Thymus (tissue), 14 donors: ENCODE measurements around the gene CNR1. TPM values are rescaled to one million over a fixed set of nuclear protein-coding genes. Genes with fewer than 3 reads are reported as not detected.
"Not testable (repeated sequence)": the region's sequence is repeated elsewhere in the genome, so short reads cannot be mapped to it uniquely, and the experiment has no call there.

ENCODE experiments used
- DNase-seq, 9 donors: peaks; one replicate each; pipeline ENCODE4 v3.0.0-alpha.2; 2013; ENCODE audit warnings: low spot score in 9 of 9, low read depth in 6 of 9, missing footprints in 1 of 9
- H3K27ac ChIP-seq, 2 donors: one replicate each; pipeline ENCODE4 v1.5.1; 2013; ENCODE audit warnings: control low read depth in 1 of 2, low read depth in 1 of 2, low read length in 1 of 2, mild to moderate bottlenecking in 1 of 2, moderate library complexity in 1 of 2
- H3K27me3 ChIP-seq, 2 donors: one replicate each; pipeline ENCODE4 v1.5.1; 2013; ENCODE audit warnings: low read length in 1 of 2; ENCODE audit not compliant: control insufficient read depth in 2 of 2, insufficient read depth in 1 of 2
- H3K36me3 ChIP-seq, 2 donors: one replicate each; pipeline ENCODE4 v1.5.1; 2013; ENCODE audit warnings: low read length in 1 of 2, mild to moderate bottlenecking in 1 of 2, moderate library complexity in 1 of 2; ENCODE audit not compliant: control insufficient read depth in 2 of 2, insufficient read depth in 2 of 2
- H3K4me1 ChIP-seq, 2 donors: one replicate each; pipeline ENCODE4 v1.5.1; 2013; ENCODE audit warnings: low read length in 2 of 2; ENCODE audit not compliant: control insufficient read depth in 2 of 2, insufficient read depth in 2 of 2
- H3K4me3 ChIP-seq, 2 donors: one replicate each; pipeline ENCODE4 v1.5.1; 2013; ENCODE audit warnings: low read length in 2 of 2, control low read depth in 1 of 2, mild to moderate bottlenecking in 1 of 2
- H3K9me3 ChIP-seq, 2 donors: one replicate each; pipeline ENCODE4 v1.5.1; 2013; ENCODE audit warnings: low read length in 1 of 2, mild to moderate bottlenecking in 1 of 2; ENCODE audit not compliant: control insufficient read depth in 2 of 2, insufficient read depth in 1 of 2
- WGBS: extraction: QIAGEN DNeasy Blood & Tissue Kit; methylation state at CpG from one replicate; pipeline ENCODE4 v1.1.7; 2013; 5-methylcytosine and 5-hydroxymethylcytosine counted together
- long read RNA-seq, 10 donors: transcript quantifications; one replicate each; lab custom pipeline, GENCODE V29; 2026
- polyA plus RNA-seq: library from polyadenylated mRNA; stranded (reverse); fragments of 200-250 nt; gene quantifications from one replicate; pipeline ENCODE4 v1.2.3, GENCODE V29; 2013
- total RNA-seq: library from RNA; stranded (reverse); fragments of 120-200 nt; gene quantifications from one replicate; pipeline ENCODE4 v1.2.4, GENCODE V29; 2013
- donor health status: healthy.

The CNR1 gene
- 0.90 TPM for total RNA-seq
- polyA plus RNA-seq: 2.6 TPM
- long read RNA-seq, donor 1: 0 reads
- long read RNA-seq, donor 2: 0 reads
- long read RNA-seq, donor 3: 0 reads
- long read RNA-seq, donor 4: 0 reads
- long read RNA-seq, donor 5, partial matches to known transcripts: 0 of 1 reads
- long read RNA-seq, donor 5, other reads (novel, unspliced or antisense): 0 of 1 reads
- long read RNA-seq, donor 6: 0 reads
- long read RNA-seq, donor 7: 0 reads
- long read RNA-seq, donor 8, full-length matches to known transcripts: 2 of 2 reads
- long read RNA-seq, donor 8, partial matches to known transcripts: 0 of 2 reads
- long read RNA-seq, donor 8, other reads (novel, unspliced or antisense): 0 of 2 reads
- long read RNA-seq, donor 9, partial matches to known transcripts: 0 of 1 reads
- long read RNA-seq, donor 9, other reads (novel, unspliced or antisense): 0 of 1 reads
- long read RNA-seq, donor 10: 0 reads

- Histone ChIP-seq H3K27ac (peak within 1 kb of the TSS in 1 of 2 donors; percentile 3), H3K4me3 (peak within 1 kb of the TSS; percentile 22 to 33), H3K4me1 (no peaks in the 10 kb centered on the region), H3K36me3 (no peaks in the 10 kb centered on the region), H3K27me3 (peaks cover 43 to 74% of the 10 kb centered on the region in 2 donors), H3K9me3 (no peaks in the 10 kb centered on the region)
- no peak for DNase-seq
- 2% methylated on average over 78 of the region's 78 CpGs for WGBS
Observed at GRCh38 chr6:88165844-88166492, at the start of gene CNR1. TSS of gene CNR1 (minus strand) at chr6:88166347. CDS start at chr6:88145274, 21,073 bp downstream.

- no peak for DNase-seq
- no peaks in the 10 kb centered on the region for H3K4me1 ChIP-seq
- no peaks in the 10 kb centered on the region for H3K9me3 ChIP-seq
- H3K27ac ChIP-seq: no peak overlapping the region
- no peaks in the 10 kb centered on the region for H3K27me3 ChIP-seq
- H3K36me3 ChIP-seq: no peaks in the 10 kb centered on the region
- no peak overlapping the region for H3K4me3 ChIP-seq
- 84% methylated on average over 4 of the region's 4 CpGs for WGBS
Observed at GRCh38 chr6:88211446-88211845, 45.3 kb upstream of the CNR1 start.

GRCh38 chr6:88209301-88209700 lies 43.2 kb upstream of the CNR1 start:
- Histone ChIP-seq H3K36me3 (no peaks in the 10 kb centered on the region), H3K4me1 (no peaks in the 10 kb centered on the region), H3K27ac (no peak overlapping the region), H3K27me3 (no peaks in the 10 kb centered on the region), H3K4me3 (no peak overlapping the region), H3K9me3 (no peaks in the 10 kb centered on the region)
- no peak for DNase-seq
- 90% methylated on average over 1 of the region's 1 CpG for WGBS

GRCh38 chr6:88208726-88209125 lies 42.6 kb upstream of the CNR1 start:
- no peaks in the 10 kb centered on the region for H3K36me3 ChIP-seq
- H3K9me3 ChIP-seq: no peaks in the 10 kb centered on the region
- WGBS: 89% methylated on average over 4 of the region's 4 CpGs
- H3K27me3 ChIP-seq: no peaks in the 10 kb centered on the region
- no peak for DNase-seq
- no peak overlapping the region for H3K4me3 ChIP-seq
- no peak overlapping the region for H3K27ac ChIP-seq
- no peaks in the 10 kb centered on the region for H3K4me1 ChIP-seq

- H3K4me1 ChIP-seq, H3K27ac ChIP-seq, DNase-seq, H3K9me3 ChIP-seq, H3K4me3 ChIP-seq, H3K36me3 ChIP-seq, H3K27me3 ChIP-seq: not testable (repeated sequence)
Observed at GRCh38 chr6:88201734-88202133, 35.6 kb upstream of the CNR1 start.

GRCh38 chr6:88184921-88185320 lies 18.8 kb upstream of the CNR1 start:
- no peak for DNase-seq
- WGBS: 97% methylated on average over 4 of the region's 4 CpGs
- H3K36me3 ChIP-seq: no peaks in the 10 kb centered on the region

GRCh38 chr6:88183471-88183870 lies 17.3 kb upstream of the CNR1 start:
- Histone ChIP-seq H3K4me1 (no peaks in the 10 kb centered on the region), H3K9me3 (no peaks in the 10 kb centered on the region), H3K36me3 (no peaks in the 10 kb centered on the region), H3K27ac (no peak overlapping the region), H3K27me3 (peaks cover 0 to 2% of the 10 kb centered on the region in 2 donors), H3K4me3 (no peak overlapping the region)
- DNase-seq: no peak
- 80% methylated on average over 2 of the region's 2 CpGs for WGBS

More at GRCh38 chr6:88184921-88185320, 18.8 kb upstream of the CNR1 start:
- no peaks in the 10 kb centered on the region for H3K9me3 ChIP-seq
- no peak overlapping the region for H3K4me3 ChIP-seq
- no peak overlapping the region for H3K27ac ChIP-seq
- peaks cover 0 to 2% of the 10 kb centered on the region in 2 donors for H3K27me3 ChIP-seq
- no peaks in the 10 kb centered on the region for H3K4me1 ChIP-seq

GRCh38 chr6:88179692-88180091 lies 13.5 kb upstream of the CNR1 start:
- 9% methylated on average over 1 of the region's 1 CpG for WGBS
- no peak for DNase-seq
- Histone ChIP-seq H3K4me3 (no peak overlapping the region), H3K4me1 (no peaks in the 10 kb centered on the region), H3K27ac (no peak overlapping the region), H3K27me3 (no peaks in the 10 kb centered on the region), H3K36me3 (no peaks in the 10 kb centered on the region), H3K9me3 (no peaks in the 10 kb centered on the region)

GRCh38 chr6:88177961-88178464 lies 11.9 kb upstream of the CNR1 start:
- H3K36me3 ChIP-seq: no peaks in the 10 kb centered on the region
- no peak for DNase-seq
- H3K4me3 ChIP-seq: no peak overlapping the region
- 49% methylated on average over 3 of the region's 3 CpGs for WGBS
- no peak overlapping the region for H3K27ac ChIP-seq
- no peaks in the 10 kb centered on the region for H3K4me1 ChIP-seq
- H3K27me3 ChIP-seq: no peaks in the 10 kb centered on the region
- no peaks in the 10 kb centered on the region for H3K9me3 ChIP-seq
